M059J (cell line): ENCODE results near the gene NAGLU. TPM values are rescaled to one million over a fixed set of nuclear protein-coding genes. Genes with fewer than 3 reads are reported as not detected.

Source experiments
- total RNA-seq: library from RNA; depleted of rRNA; stranded (reverse); fragments of >200 nt; shearing (Covaris generic); gene quantifications from 2 replicates; pipeline ENCODE4 v1.2.3, GENCODE V29; 2014; rRNA removed

The NAGLU gene
- total RNA-seq, 1 experiment from 2014 or later, result 27.8 TPM

Other genes with a start within 250 kb of the NAGLU start
- 5.2 and 12.4 TPM in 2 replicates for gene STAT5A, start 247.7 kb upstream of the NAGLU start, total RNA-seq
- 69.3 and 112 TPM in 2 replicates for gene STAT3, start 147.8 kb upstream of the NAGLU start, total RNA-seq
- gene CAVIN1, start 113.0 kb upstream of the NAGLU start, total RNA-seq, result 233 and 412 TPM in 2 replicates
- gene ATP6V0A1, start 77.4 kb upstream of the NAGLU start, total RNA-seq, result 21.5 and 29.6 TPM in 2 replicates
- 0.54 TPM in 1 of 2 replicates, not detected in the other for gene HSD17B1, start 16.7 kb downstream of the NAGLU start, total RNA-seq
- gene COASY, start 25.9 kb downstream of the NAGLU start, total RNA-seq, result 31.3 and 33.0 TPM in 2 replicates
- 39.1 and 42.6 TPM in 2 replicates for gene MLX, start 30.9 kb downstream of the NAGLU start, total RNA-seq
- gene PSMC3IP, start 41.5 kb downstream of the NAGLU start, total RNA-seq, result 16.0 and 23.2 TPM in 2 replicates
- 38.7 and 41.9 TPM in 2 replicates for gene RETREG3, start 73.1 kb downstream of the NAGLU start, total RNA-seq
- gene TUBG1, start 73.4 kb downstream of the NAGLU start, total RNA-seq, result 148 and 168 TPM in 2 replicates
- 15.9 and 21.0 TPM in 2 replicates for gene TUBG2, start 123.0 kb downstream of the NAGLU start, total RNA-seq
- 14.9 and 17.8 TPM in 2 replicates for gene PLEKHH3, start 140.8 kb downstream of the NAGLU start, total RNA-seq
- 0.32 TPM in 1 of 2 replicates, not detected in the other for gene CCR10, start 145.6 kb downstream of the NAGLU start, total RNA-seq
- 5.4 and 11.8 TPM in 2 replicates for gene CNTNAP1, start 146.3 kb downstream of the NAGLU start, total RNA-seq
- gene EZH1, start 208.8 kb downstream of the NAGLU start, total RNA-seq, result 4.5 and 7.8 TPM in 2 replicates
- 0.49 and 1.0 TPM in 2 replicates for gene RAMP2, start 225.0 kb downstream of the NAGLU start, total RNA-seq
- gene VPS25, start 237.2 kb downstream of the NAGLU start, total RNA-seq, result 88.5 and 97.4 TPM in 2 replicates
- 0.52 and 1.2 TPM in 2 replicates for gene WNK4, start 244.4 kb downstream of the NAGLU start, total RNA-seq